Endothelial cell of umbilical vein (primary cell): ENCODE data around the gene POU2AF1. TPM values are rescaled to one million over a fixed set of nuclear protein-coding genes. Genes with fewer than 3 reads are reported as not detected.

Experiments
- BruUV-seq: library from RNA; stranded (reverse); fragments of 400-500 nt; replicated peaks from 2 replicates; lab custom pipeline; 2021; lab: Mats Ljungman, UMichigan
- CTCF ChIA-PET: fragments of 300-600, 350-600 bp; sonication (Branson Sonifier 250); formaldehyde crosslinking; loops from one replicate; lab custom pipeline; 2021; ENCODE audit warnings: antibody characterized with exemption, inconsistent platforms; lab: Charles Lee
- POLR2A ChIA-PET: fragments of 300-600, 350-600 bp; sonication (Branson Sonifier 250); formaldehyde crosslinking; loops from one replicate; lab custom pipeline; 2021; ENCODE audit warnings: antibody characterized with exemption, inconsistent platforms; lab: Charles Lee
- DNase-seq: peaks from one replicate; pipeline ENCODE4 v3.0.0-alpha.2; 2011; ENCODE audit warnings: low read depth, low spot score
- FAIRE-seq: peaks from 2 replicates; lab custom pipeline; 2011; peaks lifted over from hg19 to GRCh38; lab: Jason Lieb, UNC
- H2AFZ ChIP-seq: 2 replicates; pipeline ENCODE4 v1.6.0; 2012; ENCODE audit warnings: low read depth, low read length, control low read depth, inconsistent platforms
- H3K27ac ChIP-seq: 2 replicates; pipeline ENCODE4 v1.5.1; 2011; ENCODE audit warnings: low read depth, mild to moderate bottlenecking, control low read depth, low read length, moderate library complexity; ENCODE audit not compliant: insufficient read depth
- H3K27me3 ChIP-seq, 2 experiments: 2 replicates each; pipeline versions ENCODE4 v1.6.0 to v1.6.1; 2011; ENCODE audit warnings: low read length in 2 of 2, mixed read lengths in 1 of 2; ENCODE audit not compliant: control insufficient read depth in 2 of 2, insufficient read depth in 2 of 2
- H3K36me3 ChIP-seq, 2 experiments: 2 replicates in 1 of 2; 3 replicates in 1 of 2; pipeline ENCODE4 v1.5.1; 2011; ENCODE audit warnings: low read length in 2 of 2, mild to moderate bottlenecking in 1 of 2, moderate library complexity in 1 of 2; ENCODE audit not compliant: control insufficient read depth in 2 of 2, insufficient read depth in 2 of 2; ENCODE audit errors: extremely low read depth in 1 of 2
- H3K4me1 ChIP-seq: 3 replicates; pipeline ENCODE4 v1.5.1; 2011; ENCODE audit warnings: mild to moderate bottlenecking, low read length; ENCODE audit not compliant: control insufficient read depth, insufficient read depth; ENCODE audit errors: extremely low read depth
- H3K4me2 ChIP-seq: 2 replicates; pipeline ENCODE4 v1.6.1; 2011; ENCODE audit warnings: low read length, control low read depth, mixed read lengths; ENCODE audit not compliant: insufficient read depth
- H3K4me3 ChIP-seq, 3 experiments: fragments of 200-600 bp in 1 of 3; sonication (generic), shearing (Covaris generic) in 1 of 3; replicated peaks in 1 of 3; 2 replicates each; pipeline ENCODE4 v1.5.1; 2011 to 2016; ENCODE audit warnings: control low read depth in 3 of 3, low read length in 3 of 3, mild to moderate bottlenecking in 2 of 3, inconsistent platforms in 1 of 3, low read depth in 1 of 3, moderate library complexity in 1 of 3; ENCODE audit not compliant: insufficient read depth in 1 of 3
- H3K79me2 ChIP-seq: 2 replicates; pipeline ENCODE4 v1.6.0; 2012; ENCODE audit warnings: low read length, inconsistent platforms; ENCODE audit not compliant: control insufficient read depth, insufficient read depth
- H3K9ac ChIP-seq: replicated peaks from 2 replicates; pipeline ENCODE3; 2011; ENCODE audit warnings: low read length, control low read depth; ENCODE audit not compliant: insufficient read depth; ENCODE audit errors: extremely low read depth
- H3K9me1 ChIP-seq: replicated peaks from 3 replicates; pipeline ENCODE4 v1.6.0; 2011; ENCODE audit warnings: mild to moderate bottlenecking, low read length; ENCODE audit not compliant: control insufficient read depth, insufficient read depth; ENCODE audit errors: extremely low read depth
- H3K9me3 ChIP-seq: replicated peaks from 2 replicates; pipeline ENCODE4 v1.5.1; 2012; ENCODE audit warnings: low read length, inconsistent platforms; ENCODE audit not compliant: control insufficient read depth, insufficient read depth
- H4K20me1 ChIP-seq: replicated peaks from 2 replicates; pipeline ENCODE3; 2011; ENCODE audit warnings: mild to moderate bottlenecking, low read length; ENCODE audit not compliant: control insufficient read depth, insufficient read depth; ENCODE audit errors: extremely low read depth
- CTCF ChIP-seq, 2 donors: IDR thresholded peaks; 1 replicate in 1 of 2; 2 replicates in 1 of 2; pipeline ENCODE4 v1.5.1; 2011; ENCODE audit warnings: low read length in 2 of 2, mild to moderate bottlenecking in 2 of 2, moderate library complexity in 2 of 2, control low read depth in 1 of 2, inconsistent platforms in 1 of 2, low read depth in 1 of 2; ENCODE audit not compliant: insufficient read depth in 1 of 2; ENCODE audit errors: extremely low read depth in 1 of 2
- EZH2 ChIP-seq: IDR thresholded peaks from 2 replicates; pipeline ENCODE4 v1.6.1; 2012; ENCODE audit warnings: borderline replicate concordance, low read depth, mild to moderate bottlenecking, moderate library complexity, low read length, inconsistent platforms; ENCODE audit not compliant: severe bottlenecking
- FOS ChIP-seq: IDR thresholded peaks from 2 replicates; pipeline ENCODE4 v1.6.1; 2011; ENCODE audit warnings: mild to moderate bottlenecking, low read length, moderate library complexity, borderline replicate concordance; ENCODE audit not compliant: insufficient read depth
- GATA2 ChIP-seq: IDR thresholded peaks from 2 replicates; pipeline ENCODE4 v1.7.0; 2011; ENCODE audit warnings: low read depth, mild to moderate bottlenecking, moderate library complexity, mixed read lengths, low read length; ENCODE audit not compliant: insufficient read length, insufficient read depth
- JUN ChIP-seq: IDR thresholded peaks from 2 replicates; pipeline ENCODE4 v1.6.1; 2011; ENCODE audit warnings: borderline replicate concordance, low read depth; ENCODE audit not compliant: insufficient read length, insufficient read depth
- POLR2A ChIP-seq: IDR thresholded peaks from 2 replicates; pipeline ENCODE4 v1.6.1; 2012; ENCODE audit warnings: low read depth, mild to moderate bottlenecking, control low read depth, low read length
- dilution Hi-C: fragments of 300-500 bp; cut with MboI; formaldehyde crosslinking; loops from one replicate; pipeline ENCODE4 v1.15.0; 2019; ENCODE audit warnings: low sequenced_read_pairs; ENCODE audit not compliant: extremely low pct_ligation_motif_present
- intact Hi-C: fragments of 100-400 bp; cut with micrococcal nuclease; formaldehyde crosslinking; loops from one replicate; pipeline ENCODE4 v1.10.0; 2022
- polyA plus RNA-seq, 4 experiments: library from polyadenylated mRNA; depleted of rRNA in 3 of 4; stranded (reverse) in 3 of 4; unstranded in 1 of 4; fragments of >200 nt; gene quantifications; 2 replicates each; pipeline versions ENCODE4 v1.2.1 to v1.2.3, GENCODE V29; 2011 to 2012; ENCODE audit warnings: missing spikeins in 1 of 4
- total RNA-seq: library from RNA; stranded (reverse); gene quantifications from 2 replicates; pipeline ENCODE4 v1.2.3, GENCODE V29; 2021
- TF ChIP-seq, protein P1 (sequence below): IDR thresholded peaks from 2 replicates; pipeline ENCODE4 v1.6.1; 2011; ENCODE audit not compliant: insufficient read depth, insufficient read length

POU2AF1 gene
- total and polyA plus RNA-seq, 2 donors (not counting 3 experiments of a cell fraction or from before 2014, with no cell fraction given) = not detected

GRCh38 chr11:111361052-111361801, 17.8 kb downstream of the POU2AF1 start:
- DNase-seq (no peak), FAIRE-seq (no peak)
- no peak overlapping the region for H3K27ac ChIP-seq
- no peak overlapping the region for H2AFZ ChIP-seq
- no peak for TF ChIP-seq EZH2
- no peak for TF ChIP-seq POLR2A
- no peak for TF ChIP-seq JUN
- no peak for TF ChIP-seq FOS
- no peak for TF ChIP-seq CTCF (IDR thresholded peaks at IDR 0.05; ENCODE audit: extremely low read depth in 1 of 2, insufficient read depth in 1 of 2, low read depth in 1 of 2, low read length in 2 of 2)
- TF ChIP-seq GATA2 = no peak
- TF ChIP-seq, protein P1, sequence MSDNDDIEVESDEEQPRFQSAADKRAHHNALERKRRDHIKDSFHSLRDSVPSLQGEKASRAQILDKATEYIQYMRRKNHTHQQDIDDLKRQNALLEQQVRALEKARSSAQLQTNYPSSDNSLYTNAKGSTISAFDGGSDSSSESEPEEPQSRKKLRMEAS = no peak
- H3K9me1 ChIP-seq = no peaks in the 10 kb centered on the region
- H3K4me3 ChIP-seq = no peak overlapping the region
- no peaks in the 10 kb centered on the region for H3K4me1 ChIP-seq
- H3K9me3 ChIP-seq = no peaks in the 10 kb centered on the region
- H3K27me3 ChIP-seq = no peaks in the 10 kb centered on the region
- CTCF ChIA-PET = no interaction called here
- dilution Hi-C loops = no loop called here
- no peaks in the 10 kb centered on the region for H4K20me1 ChIP-seq
- intact Hi-C loops = no loop called here
- no peaks in the 10 kb centered on the region for H3K36me3 ChIP-seq
- POLR2A ChIA-PET = no interaction called here
- H3K4me2 ChIP-seq = no peak overlapping the region
- no peak overlapping the region for H3K9ac ChIP-seq
- no TSS peak for BruUV-seq
- H3K79me2 ChIP-seq = no peaks in the 10 kb centered on the region
